COR-L47 (cell line): ENCODE measurements around the gene KCNT1.

Source experiments
- DNase-seq: peaks from one replicate; lab custom pipeline; 2025; lab: John Stamatoyannopoulos, UW

The KCNT1 gene

DNA sequence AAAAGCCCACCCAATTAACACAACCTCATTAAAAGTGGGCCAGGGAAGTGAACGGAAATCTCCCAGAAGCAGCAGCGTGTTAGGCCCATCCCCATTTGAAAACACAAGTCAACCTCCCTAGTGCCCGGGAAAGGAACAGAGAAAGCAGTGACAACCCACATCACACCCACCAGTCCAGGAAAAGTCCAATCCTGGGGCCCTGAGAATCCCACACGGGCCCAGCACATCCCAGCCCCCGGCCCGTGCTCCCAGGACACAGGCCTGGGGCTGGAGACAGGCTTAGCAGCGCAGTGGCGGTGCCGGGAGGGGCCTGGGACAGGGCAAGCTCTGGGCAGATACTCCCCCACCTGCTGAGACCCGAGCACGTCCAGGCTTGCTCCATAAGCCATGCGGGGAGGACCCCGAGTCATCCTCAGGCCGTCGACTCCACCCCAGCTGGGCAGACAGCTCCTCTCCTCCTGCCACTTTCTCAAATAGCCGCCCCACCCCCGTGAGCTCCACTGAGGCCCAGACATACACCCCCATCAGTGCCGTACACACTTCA lies 101.0 kb downstream of the KCNT1 start:
- DNase-seq: no peak

- DNase-seq: no peak
Observed at GRCh38 chr9:135803441-135803840, 101.5 kb downstream of the KCNT1 start.

- DNase-seq: no peak
Observed at GRCh38 chr9:135804581-135805421, 102.8 kb downstream of the KCNT1 start.

GRCh38 chr9:135805422-135806022 lies 103.5 kb downstream of the KCNT1 start:
- DNase-seq: no peak

DNA sequence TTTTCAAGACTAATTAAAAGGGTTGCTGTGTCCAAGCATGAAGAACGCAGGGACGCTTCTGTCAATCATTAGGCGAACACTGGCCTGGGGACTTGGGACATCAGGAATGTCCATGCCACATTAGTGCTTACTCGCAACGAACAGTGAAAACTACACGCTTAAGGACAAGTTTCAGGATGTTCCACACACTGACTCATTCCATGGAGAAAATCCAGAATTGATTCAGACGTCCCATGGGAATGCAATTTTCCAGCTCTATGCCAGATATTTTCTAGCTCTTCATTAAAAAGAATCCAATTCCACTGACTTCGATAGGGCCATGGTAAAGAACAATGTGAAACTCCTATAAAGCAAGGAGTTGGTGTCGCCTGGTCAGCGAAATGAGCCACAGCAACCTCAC lies 107.2 kb downstream of the KCNT1 start:
- DNase-seq: no peak

DNA sequence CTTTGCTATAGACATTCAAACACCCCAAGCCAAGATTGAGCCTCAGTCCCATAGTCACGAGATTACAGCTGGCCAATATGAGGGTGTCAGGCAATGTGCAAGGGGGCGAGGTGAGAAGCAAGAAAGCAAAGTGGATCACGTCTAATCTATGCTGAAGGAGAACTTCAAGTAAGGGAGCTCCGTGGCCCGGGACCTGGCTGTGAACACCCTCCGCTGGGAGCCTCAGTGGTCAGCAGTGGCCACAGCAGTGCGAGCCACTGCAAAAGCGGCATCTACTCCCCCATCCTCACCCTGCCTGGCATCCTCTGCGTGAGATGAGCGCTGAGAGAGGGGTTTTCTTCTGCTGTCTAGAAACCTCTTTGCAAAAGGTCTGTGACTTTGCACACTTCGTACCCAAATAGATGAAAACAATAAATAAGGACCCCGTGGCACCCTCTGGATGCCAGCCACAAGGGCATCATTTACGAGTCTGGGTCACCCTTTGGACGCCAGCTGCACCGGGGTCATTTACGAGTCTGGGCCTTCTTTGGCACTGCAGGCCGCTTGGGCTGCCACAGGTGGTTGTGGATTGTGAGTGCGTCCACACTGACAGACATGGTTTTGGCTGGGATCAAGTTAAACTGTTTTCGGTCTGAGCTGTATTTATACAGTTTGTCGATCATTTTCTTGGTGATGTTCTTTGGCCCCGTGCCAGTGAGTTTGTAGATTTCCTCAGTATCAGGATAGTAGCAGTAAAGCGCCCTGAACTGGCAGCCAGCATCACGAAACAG lies 109.0 kb downstream of the KCNT1 start:
- no peak for DNase-seq

- DNase-seq: peak; percentile 48
Observed at GRCh38 chr9:135811801-135812200, 109.8 kb downstream of the KCNT1 start.

DNA sequence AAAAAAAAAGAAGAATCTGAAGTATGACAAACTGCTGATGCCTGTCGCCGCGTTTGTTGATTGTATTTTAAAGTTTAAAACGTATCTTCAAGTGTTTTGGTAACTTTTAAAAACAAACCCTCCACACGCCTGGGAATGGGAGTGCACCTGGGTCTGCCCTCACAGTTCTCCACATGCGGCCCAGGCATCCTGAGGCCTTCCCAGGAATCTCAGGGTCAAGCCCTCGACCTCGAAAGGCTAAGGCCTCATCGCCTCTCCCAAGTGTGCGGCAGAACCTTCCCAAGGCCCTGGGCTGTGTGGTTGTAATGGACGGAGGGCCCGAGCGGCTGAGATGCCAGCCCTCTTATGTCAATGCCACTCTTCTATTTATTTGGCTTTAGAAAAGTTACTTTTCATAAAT lies 111.0 kb downstream of the KCNT1 start:
- DNase-seq: no peak

- no peak for DNase-seq
Observed at GRCh38 chr9:135813671-135814290, 111.8 kb downstream of the KCNT1 start.

DNA sequence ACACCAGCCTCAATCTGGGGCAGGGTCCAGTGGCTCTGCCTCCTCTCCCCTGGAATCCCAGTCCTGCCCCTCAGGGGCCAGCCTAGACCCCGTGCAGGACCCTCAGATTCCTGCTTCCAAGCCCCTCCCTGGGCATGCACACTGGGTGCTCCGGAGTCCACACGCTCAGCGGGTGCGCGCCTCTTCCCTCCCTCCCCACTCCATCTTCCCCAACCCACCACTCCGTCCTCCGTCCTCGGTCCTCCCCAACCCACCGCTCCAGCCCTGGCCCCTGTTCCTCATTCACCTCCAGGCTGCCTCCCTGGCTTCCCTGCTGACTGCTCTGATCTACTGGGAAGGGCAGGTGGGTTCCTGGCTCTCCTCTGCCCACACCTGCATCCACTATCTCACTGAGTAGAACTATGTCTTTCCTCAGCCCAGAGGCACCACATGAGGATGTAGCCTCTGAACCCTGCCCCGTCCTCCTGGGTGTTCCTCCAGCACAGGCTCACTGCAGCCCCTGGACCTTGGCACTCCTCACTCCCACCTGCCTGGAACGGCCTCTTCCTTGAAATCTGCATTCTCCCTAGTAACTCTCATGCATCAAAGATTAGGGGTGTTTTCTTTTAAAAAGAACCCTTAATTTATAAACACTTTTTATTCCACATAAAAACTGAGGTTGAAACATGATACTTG lies 112.6 kb downstream of the KCNT1 start:
- no peak for DNase-seq

GRCh38 chr9:135815413-135815812 lies 113.4 kb downstream of the KCNT1 start:
- no peak for DNase-seq

GRCh38 chr9:135815830-135816650 lies 114.1 kb downstream of the KCNT1 start:
- DNase-seq: no peak

- no peak for DNase-seq
Observed at GRCh38 chr9:135816651-135816970, 114.6 kb downstream of the KCNT1 start.

- no peak for DNase-seq
Observed at GRCh38 chr9:135817951-135818717, 116.1 kb downstream of the KCNT1 start.

- DNase-seq: no peak
Observed at GRCh38 chr9:135818718-135819475, 116.9 kb downstream of the KCNT1 start.

DNA sequence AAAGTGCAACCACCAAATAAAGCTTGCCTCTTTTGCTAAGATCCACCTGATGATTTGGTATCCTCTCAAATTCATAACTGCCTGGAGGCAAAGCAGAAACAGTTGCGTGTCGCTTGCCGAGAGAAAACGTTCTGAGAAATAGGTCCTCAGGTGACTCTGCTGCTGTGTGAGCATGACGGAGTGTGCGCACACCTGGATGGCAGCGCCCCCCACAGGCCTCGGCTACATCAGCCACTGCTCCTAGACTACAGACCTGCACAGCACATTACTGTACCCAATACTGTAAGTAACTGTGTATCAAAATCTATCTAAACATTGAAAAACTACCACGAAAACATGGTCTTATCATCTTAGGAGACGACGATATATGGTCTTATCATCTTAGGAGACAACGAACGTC lies 117.9 kb downstream of the KCNT1 start:
- DNase-seq: no peak

DNA sequence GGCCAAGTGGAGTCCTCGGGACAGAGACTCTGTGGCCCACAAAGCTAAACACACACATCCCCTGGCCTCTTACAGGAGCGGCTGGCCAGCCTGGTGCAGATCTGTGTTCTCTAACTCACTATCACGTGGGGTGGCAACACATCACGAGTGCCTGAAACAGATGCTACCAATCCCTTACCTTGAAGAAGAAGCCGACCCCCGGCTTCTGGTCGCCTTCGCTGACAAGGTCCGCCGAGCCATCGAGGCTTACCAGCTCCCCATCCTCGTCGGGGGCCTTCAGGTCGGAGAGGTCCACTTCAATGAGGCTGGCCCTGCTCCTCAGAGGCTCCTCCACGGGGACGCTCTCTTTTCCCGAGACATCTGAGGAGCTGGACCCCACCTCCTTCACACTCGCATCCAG lies 118.7 kb downstream of the KCNT1 start:
- DNase-seq: no peak

DNA sequence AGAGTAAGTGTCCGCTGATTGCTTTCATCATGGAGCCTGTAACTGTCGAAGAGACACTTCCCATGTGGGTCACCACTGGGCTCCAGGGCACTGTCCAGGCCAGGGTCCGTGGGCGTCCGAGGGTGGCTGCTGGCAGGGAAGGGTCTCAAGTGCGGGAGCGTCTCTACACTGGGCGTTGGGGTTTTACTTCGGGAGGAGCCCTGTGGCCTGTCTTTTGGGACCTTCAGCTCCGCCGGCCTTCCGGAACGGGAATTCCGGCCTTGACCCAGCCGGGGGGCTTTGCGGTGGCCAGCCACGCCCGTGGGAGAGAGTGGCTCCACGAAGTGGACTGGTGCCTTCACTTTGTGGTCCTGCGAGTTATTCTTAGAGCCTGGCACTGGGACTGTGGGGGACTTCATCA lies 119.1 kb downstream of the KCNT1 start:
- no peak for DNase-seq

- DNase-seq: no peak
Observed at GRCh38 chr9:135821733-135822373, 119.9 kb downstream of the KCNT1 start.
